Purkinje cell (primary cell): ENCODE data around the gene ADAP1. TPM values are rescaled to one million over a fixed set of nuclear protein-coding genes. Genes with fewer than 3 reads are reported as not detected.

ENCODE experiments used
- polyA plus RNA-seq: library from polyadenylated mRNA; unstranded; fragments of >200 nt; fragmentation: Nextera tagmentation; gene quantifications from 2 replicates; pipeline ENCODE4 v1.2.1, GENCODE V29; 2014

Gene ADAP1, protein sequence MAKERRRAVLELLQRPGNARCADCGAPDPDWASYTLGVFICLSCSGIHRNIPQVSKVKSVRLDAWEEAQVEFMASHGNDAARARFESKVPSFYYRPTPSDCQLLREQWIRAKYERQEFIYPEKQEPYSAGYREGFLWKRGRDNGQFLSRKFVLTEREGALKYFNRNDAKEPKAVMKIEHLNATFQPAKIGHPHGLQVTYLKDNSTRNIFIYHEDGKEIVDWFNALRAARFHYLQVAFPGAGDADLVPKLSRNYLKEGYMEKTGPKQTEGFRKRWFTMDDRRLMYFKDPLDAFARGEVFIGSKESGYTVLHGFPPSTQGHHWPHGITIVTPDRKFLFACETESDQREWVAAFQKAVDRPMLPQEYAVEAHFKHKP
- polyA plus RNA-seq, result 0.48 and 0.52 TPM in 2 replicates

DNA sequence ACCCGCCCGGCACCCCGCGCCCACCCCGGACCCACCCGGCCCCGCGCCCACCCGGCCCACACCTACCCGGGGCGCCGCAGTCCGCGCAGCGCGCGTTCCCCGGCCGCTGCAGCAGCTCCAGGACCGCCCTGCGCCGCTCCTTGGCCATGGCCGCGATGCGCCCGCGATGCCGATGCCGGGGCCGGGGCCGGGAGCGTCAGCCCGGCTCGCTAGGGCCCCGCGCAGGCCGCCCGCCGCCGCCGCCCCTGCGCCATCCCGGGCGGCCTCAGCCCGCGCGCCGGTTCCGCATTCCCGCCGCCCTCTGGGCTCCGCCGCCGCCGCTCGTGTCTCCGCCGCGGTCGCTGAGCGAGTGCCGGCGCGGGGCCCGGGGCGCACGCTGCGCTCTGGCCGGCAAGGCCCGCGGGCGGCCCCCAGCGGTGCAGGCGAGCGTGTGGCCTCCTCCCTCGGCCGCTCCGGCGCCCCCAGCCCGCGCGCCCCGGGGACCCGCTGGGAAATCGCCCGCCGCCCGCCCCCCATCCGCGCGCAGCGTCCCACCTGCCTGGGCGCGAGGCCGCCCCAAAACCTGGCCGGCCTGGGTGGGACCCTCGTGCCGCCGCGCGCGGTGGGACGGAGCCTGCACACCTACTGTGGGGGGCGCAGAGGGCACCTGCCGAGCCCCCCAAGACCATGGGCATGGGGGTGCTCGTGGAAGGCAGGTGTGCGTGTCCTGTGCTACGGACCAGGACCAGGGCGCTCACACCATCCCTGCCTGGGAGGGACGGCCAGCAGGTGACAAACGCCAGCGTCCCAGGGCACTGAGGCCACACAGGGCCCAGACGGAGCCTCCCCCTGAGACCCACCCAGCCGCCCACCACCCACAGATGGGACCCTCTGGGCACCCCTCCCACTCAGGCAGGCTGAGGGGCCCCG lies at the start of gene ADAP1:
Gene ADAP1 (minus strand): TSS at position 351 of the 909 bp plus-strand sequence. CDS start 203 bp downstream, at position 148.

DNA sequence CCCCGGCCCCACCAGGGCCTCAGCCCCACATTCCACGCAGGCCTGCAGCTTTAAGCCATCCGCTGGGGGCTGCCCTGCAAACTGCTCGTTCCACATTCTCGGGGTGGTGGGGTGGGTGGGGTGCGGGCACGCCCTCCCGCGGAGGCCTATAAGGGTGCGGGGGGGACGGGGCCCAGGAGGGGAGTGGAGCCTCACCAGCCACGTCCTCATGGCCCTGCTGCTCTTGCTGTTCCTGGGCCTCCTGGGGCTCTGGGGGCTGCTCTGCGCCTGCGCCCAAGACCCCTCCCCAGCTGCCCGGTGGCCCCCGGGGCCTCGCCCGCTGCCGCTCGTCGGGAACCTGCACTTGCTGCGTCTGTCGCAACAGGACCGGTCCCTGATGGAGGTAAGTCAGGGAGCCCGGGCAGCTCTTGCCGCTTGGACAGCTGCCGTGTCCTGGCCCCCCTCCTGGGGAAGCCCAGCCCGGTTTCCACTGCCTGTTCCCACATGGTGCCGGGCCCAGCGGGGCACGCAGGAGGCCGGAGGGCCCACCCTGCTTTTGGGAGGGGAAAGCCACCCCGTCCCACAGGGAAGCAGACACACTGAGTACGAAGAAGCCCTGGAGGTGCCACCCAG lies 28.6 kb upstream of the ADAP1 start, which contains the start of gene CYP2W1:
Gene CYP2W1 (plus strand): TSS at position 178 of the 612 bp plus-strand sequence. CDS start 31 bp downstream, at position 209.

DNA sequence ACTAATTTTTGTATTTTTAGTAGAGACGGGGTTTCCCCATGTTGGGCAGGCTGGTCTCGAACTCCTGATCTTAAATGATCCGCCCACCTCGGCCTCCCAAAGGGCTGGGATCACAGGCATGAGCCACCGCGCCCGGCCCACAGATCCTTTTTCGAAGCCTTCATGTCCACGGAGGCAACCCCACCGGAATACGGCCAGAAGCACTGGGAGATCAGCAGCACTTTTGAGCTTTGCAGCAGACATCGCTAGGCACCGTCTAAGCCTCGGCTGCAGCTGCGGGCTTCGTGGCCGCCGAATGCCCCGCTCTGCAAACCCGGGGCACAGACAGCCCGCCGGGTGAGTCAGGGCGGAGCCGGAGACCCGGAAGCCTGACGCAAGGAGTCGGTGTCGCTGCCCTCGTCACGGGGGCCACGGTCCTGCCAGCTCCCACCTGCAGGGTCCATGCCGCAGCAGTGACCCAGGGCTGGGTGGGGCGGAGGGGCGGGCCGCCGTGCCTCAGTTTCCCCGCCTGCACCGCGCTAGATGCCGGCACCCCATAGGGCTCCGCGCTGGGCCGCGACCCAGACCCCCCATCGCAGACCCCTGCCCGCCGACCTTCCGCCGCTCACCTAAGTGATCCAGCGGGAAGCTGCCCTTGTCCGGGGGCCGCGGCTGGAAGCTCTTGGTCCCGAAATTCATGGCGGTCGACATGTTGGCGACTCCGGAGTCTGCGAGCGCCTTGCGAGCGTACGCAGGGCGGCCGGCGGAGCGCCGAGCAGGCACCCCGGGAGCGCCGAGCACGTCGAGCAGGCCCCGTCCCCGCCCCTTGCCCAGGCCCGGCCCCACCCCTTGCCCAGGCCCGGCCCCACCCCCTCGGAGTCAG lies 20.6 kb upstream of the ADAP1 start, which contains the start of gene COX19:
Gene COX19 (minus strand): TSS at position 730 of the 862 bp plus-strand sequence. CDS start 40 bp downstream, at position 690.

DNA sequence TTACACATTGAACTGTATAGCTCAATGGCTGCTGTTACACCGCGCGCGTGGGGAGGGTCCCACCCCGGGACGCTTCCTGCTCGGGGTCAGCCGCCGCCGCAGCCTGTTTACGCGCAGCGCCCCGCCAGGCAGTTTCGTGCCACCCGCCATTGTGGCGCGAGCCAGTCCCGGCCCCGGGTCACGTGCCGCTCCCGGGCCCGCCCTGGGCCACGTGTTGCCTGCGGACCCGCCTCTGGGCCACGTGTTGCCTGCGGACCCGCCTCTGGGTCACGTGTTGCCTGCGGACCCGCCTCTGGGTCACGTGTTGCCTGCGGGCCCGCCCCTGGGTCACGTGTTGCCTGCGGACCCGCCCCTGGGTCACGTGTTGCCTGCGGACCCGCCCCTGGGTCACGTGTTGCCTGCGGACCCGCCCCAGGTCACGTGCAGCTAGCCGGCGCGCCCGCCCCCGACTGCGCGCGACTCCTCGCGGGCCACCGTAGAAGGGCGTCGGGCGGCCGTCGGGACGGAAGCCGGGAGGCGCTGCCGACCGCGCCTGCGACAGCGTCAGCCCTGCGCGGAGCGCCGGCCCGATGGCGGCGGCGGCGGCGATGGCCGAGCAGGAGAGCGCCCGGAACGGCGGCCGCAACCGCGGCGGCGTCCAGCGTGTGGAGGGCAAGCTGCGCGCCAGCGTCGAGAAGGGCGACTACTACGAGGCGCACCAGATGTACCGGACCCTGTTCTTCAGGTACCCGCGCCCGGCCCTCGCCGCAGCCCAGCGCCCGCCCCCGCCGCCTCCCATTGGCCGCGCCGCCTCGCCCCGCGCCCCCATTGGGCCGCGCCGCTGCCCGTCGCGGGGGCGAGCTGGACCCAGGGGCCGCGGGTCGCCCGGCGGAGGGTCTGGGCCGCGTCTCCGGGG lies 78.2 kb downstream of the ADAP1 start, which contains the start of gene GET4:
Gene GET4 (plus strand): TSS at position 478 of the 895 bp plus-strand sequence. CDS start 92 bp downstream, at position 570.

Other genes starting within 250 kb of the ADAP1 start
- 2.9 and 3.7 TPM in 2 replicates for gene DNAAF5, start 228.0 kb downstream of the ADAP1 start, polyA plus RNA-seq
- gene PRKAR1B, start 227.4 kb downstream of the ADAP1 start, polyA plus RNA-seq, result 4.4 and 9.6 TPM in 2 replicates
- gene SUN1, start 122.2 kb downstream of the ADAP1 start, polyA plus RNA-seq, result 56.9 and 72.0 TPM in 2 replicates
- 8.6 and 9.8 TPM in 2 replicates for gene GET4, start 78.1 kb downstream of the ADAP1 start, polyA plus RNA-seq
- 8.0 and 10.5 TPM in 2 replicates for gene COX19, start 20.9 kb upstream of the ADAP1 start, polyA plus RNA-seq
- gene CYP2W1, start 28.5 kb upstream of the ADAP1 start, polyA plus RNA-seq, result not detected in 2 replicates
- gene GPR146, start 89.9 kb upstream of the ADAP1 start, polyA plus RNA-seq, result not detected in 2 replicates
- gene GPER1, start 133.4 kb upstream of the ADAP1 start, polyA plus RNA-seq, result not detected in 2 replicates
- 88.7 and 104 TPM in 2 replicates for gene ZFAND2A, start 205.5 kb upstream of the ADAP1 start, polyA plus RNA-seq